Measurements from ENCODE around the gene GUCY2F.

Gene GUCY2F

GRCh38 chrX:109441266-109441665, 40.6 kb downstream of the GUCY2F start:
- TF ChIP-seq CTCF (IDR thresholded peaks at IDR 0.05): no peak

DNA sequence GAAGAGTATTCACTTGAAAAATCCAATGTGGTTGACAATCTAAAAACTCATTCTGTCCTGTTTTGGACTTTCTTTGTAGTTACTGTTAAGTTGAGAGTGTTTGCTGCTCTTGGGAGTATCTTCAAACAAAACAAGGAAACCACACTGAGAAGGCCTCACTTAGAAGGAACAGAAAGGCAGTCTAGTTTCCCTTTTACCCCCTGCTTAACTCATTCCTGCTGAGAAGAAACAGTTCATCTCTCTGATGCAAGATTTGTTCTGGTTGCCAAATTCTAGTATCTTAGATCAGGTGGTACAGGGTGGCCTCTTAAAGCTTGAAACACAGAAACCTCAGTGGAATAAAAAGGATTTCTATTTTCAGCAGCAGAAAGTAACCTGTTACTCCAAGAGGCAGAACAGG, 41.4 kb downstream of the GUCY2F start:
- no peak for TF ChIP-seq CTCF (IDR thresholded peaks at IDR 0.05)

DNA sequence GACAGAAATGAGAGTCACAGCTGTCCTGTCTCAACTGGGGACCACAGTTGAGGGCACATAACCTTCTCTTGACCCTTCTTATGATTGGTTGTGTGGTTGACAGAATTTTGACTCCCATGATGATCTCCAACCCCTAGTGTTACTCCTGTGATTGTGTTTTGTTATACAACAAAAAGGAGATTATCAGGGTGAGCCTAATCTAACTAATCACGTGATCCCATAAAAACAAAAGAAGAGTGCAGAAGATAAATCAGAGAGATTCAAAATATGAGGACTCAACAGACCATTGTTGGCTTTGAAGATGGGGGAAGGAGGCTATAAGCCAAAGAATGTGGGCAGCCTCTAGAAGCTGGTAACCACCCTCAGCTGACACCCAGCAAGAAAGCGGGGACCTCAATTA, 72.7 kb downstream of the GUCY2F start:
- TF ChIP-seq CTCF (IDR thresholded peaks at IDR 0.05): no peak

DNA sequence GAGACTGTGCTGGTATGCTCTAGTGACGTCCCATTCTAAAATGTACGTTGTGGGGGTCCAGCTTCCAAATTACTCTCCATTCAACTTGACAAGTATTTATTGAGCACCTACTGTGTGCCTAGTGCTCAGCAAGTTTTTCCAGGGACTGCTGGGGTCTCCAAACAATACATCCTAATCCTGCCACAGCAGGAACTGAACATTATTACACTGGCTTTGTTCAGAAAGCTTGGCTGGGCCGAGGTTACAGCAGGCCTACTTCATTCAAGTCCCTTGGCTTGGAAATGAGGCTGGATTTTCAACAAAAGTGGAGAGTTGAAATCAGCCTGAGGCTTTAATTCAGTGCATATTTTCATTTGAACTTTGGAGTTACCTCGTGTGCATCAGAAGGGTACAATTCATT, 78.0 kb downstream of the GUCY2F start:
- TF ChIP-seq CTCF (IDR thresholded peaks at IDR 0.05): no peak

- TF ChIP-seq CTCF (IDR thresholded peaks at IDR 0.05): no peak
Measured at GRCh38 chrX:109399831-109400230, 82.1 kb downstream of the GUCY2F start.

GRCh38 chrX:109398833-109399232, 83.1 kb downstream of the GUCY2F start:
- no peak for TF ChIP-seq CTCF (IDR thresholded peaks at IDR 0.05)

DNA sequence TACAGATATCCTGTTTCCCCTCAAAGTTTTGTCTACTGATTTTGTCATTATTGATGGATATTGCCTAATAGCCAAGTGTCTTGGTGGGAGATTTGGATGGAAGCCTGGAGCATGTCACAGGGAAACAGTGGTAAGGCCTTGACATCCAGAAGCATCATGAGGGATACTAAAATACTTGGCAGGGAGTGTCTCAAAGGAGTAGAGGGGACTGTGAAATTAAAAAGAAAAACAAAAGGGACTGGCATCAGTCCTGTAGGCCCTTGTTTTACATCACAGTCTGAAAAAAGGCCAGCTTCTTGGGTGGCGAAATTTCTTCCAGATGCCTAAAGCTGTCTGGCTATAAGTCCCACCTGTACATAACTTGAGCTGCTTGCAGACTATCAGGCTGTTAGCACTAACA, 83.8 kb downstream of the GUCY2F start:
- no peak for TF ChIP-seq CTCF (IDR thresholded peaks at IDR 0.05)

DNA sequence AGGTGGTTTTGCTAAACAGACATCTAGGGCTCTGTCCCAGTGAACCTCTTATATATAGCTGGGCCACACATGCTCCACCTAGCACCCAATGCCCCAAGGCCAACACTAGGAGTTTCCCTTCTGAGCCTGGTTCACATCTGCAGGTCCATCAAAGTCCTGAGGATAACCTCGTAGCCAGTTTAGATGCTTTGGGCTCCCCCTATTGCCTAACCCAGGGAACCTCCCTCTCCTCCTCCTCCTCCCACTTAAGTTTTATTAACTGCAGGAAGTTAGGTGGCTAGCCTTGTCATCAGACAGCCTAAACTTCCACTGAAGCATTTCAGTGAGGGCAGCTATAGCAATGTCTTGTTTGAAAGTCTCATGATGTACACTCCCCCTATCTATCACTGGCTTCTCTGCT, 88.0 kb downstream of the GUCY2F start:
- TF ChIP-seq CTCF (IDR thresholded peaks at IDR 0.05): no peak

All from LNCAP (cell line).